ENCODE results near the gene RASGRP4.

RASGRP4 gene

GRCh38 chr19:38467541-38468525 lies 41.8 kb upstream of the RASGRP4 start (continued):
- peak; percentile 18; the same call in 1 of the 2 replicates for TF ChIP-seq ZNF747 (tag by site-specific recombination; IDR thresholded peaks at IDR 0.05)

GRCh38 chr19:38466050-38466449 lies 40.0 kb upstream of the RASGRP4 start:
- TF ChIP-seq ZNF704 (tag by site-specific recombination; IDR thresholded peaks at IDR 0.05) (no peak), ZFP3 (tag by site-specific recombination; IDR thresholded peaks at IDR 0.05; ENCODE audit: low read depth) (no peak), OSR2 (tag by site-specific recombination; IDR thresholded peaks at IDR 0.05) (no peak), ZNF223 (tag by site-specific recombination; IDR thresholded peaks at IDR 0.05) (no peak), ZNF184 (tag by site-specific recombination; IDR thresholded peaks at IDR 0.05) (no peak), ZNF280D (tag by site-specific recombination; IDR thresholded peaks at IDR 0.05) (no peak), INSM2 (tag by site-specific recombination; IDR thresholded peaks at IDR 0.05) (no peak)
- Histone ChIP-seq H3K27ac (ENCODE audit: extremely low read depth, low read depth, low read length) (no peak overlapping the region), H3K36me3 (ENCODE audit: control insufficient read depth in 2 of 2, insufficient read depth in 1 of 2, low read length in 2 of 2) (no peaks in the 10 kb centered on the region; a peak in 1 of 3 replicates), H3K4me1 (ENCODE audit: control insufficient read depth, insufficient read depth, low read length) (no peaks in the 10 kb centered on the region), H3K4me3 (ENCODE audit: low read depth, low read length) (no peak overlapping the region), H3K9me3 (ENCODE audit: control insufficient read depth, insufficient read depth, low read depth, low read length) (no peaks in the 10 kb centered on the region)
- POLR2A ChIA-PET: no interaction called here
- CTCF ChIA-PET: no interaction called here

GRCh38 chr19:38464421-38465082 lies 38.5 kb upstream of the RASGRP4 start:
- ChIA-PET CTCF (no interaction called here), POLR2A (no interaction called here)
- Histone ChIP-seq H3K4me3 (ENCODE audit: low read depth, low read length) (no peak overlapping the region), H3K36me3 (ENCODE audit: control insufficient read depth in 2 of 2, insufficient read depth in 1 of 2, low read length in 2 of 2) (no peaks in the 10 kb centered on the region; a peak in 1 of 3 replicates), H3K4me1 (ENCODE audit: control insufficient read depth, insufficient read depth, low read length) (no peaks in the 10 kb centered on the region), H3K27ac (ENCODE audit: extremely low read depth, low read depth, low read length) (no peak overlapping the region), H3K9me3 (ENCODE audit: control insufficient read depth, insufficient read depth, low read depth, low read length) (no peaks in the 10 kb centered on the region)
- TF ChIP-seq ZNF292 (tag by site-specific recombination; IDR thresholded peaks at IDR 0.05; ENCODE audit: borderline replicate concordance, low read depth) (no peak), ZNF266 (tag by site-specific recombination; IDR thresholded peaks at IDR 0.05; ENCODE audit: low read depth) (no peak), BCL6B (tag by site-specific recombination; IDR thresholded peaks at IDR 0.05) (0 out of 2 replicates have a peak, but pooled peaks have one; percentile 7), KLF9 (tag by site-specific recombination; IDR thresholded peaks at IDR 0.05; ENCODE audit: low read depth) (0 out of 2 replicates have a peak, but pooled peaks have one; percentile 20), BCL11B (tag by site-specific recombination; IDR thresholded peaks at IDR 0.05; ENCODE audit: low read depth) (peak; percentile 96), SP2 (tag by site-specific recombination; IDR thresholded peaks at IDR 0.05) (peak; percentile 2; the same call in 1 of the 2 replicates), ZFHX2 (tag by site-specific recombination; conservative IDR thresholded peaks at IDR 0.05) (peak; percentile 92), ZNF148 (tag by site-specific recombination; IDR thresholded peaks at IDR 0.05; ENCODE audit: borderline replicate concordance) (0 out of 2 replicates have a peak, but pooled peaks have one; percentile 9), ZNF112 (tag by site-specific recombination; IDR thresholded peaks at IDR 0.05) (no peak), EGR2 (tag by site-specific recombination; IDR thresholded peaks at IDR 0.05; ENCODE audit: low read depth) (peak; percentile 98), ZNF561 (tag by site-specific recombination; IDR thresholded peaks at IDR 0.05; ENCODE audit: borderline replicate concordance) (no peak), BCL11A (tag by site-specific recombination; IDR thresholded peaks at IDR 0.05; ENCODE audit: low read depth) (peak; percentile 96)
